Activated naive CD8-positive, alpha-beta T cell treated with anti-CD3 and anti-CD28 coated beads, Interleukin-2, amount 10 ng/mL, durations not matched to agents 7 days and 5 days (primary cell): ENCODE measurements around the gene MYO3B. TPM values are rescaled to one million over a fixed set of nuclear protein-coding genes. Genes with fewer than 3 reads are reported as not detected.

Experiments
- ATAC-seq: fragments of 150-1000 bp; cut with Tn5 transposase; one replicate; pipeline ENCODE4 v1.10.0; 2021; ENCODE audit warnings: low read depth, moderate library complexity
- POLR2A ChIA-PET: fragments of 350-600 bp; sonication (Branson Sonifier 250); formaldehyde crosslinking; loops from one replicate; lab custom pipeline; 2021; ENCODE audit warnings: antibody characterized with exemption; lab: Charles Lee
- DNase-seq: peaks from one replicate; pipeline ENCODE4 v3.0.0; 2021
- H3K27ac Mint-ChIP-seq: one replicate; pipeline ENCODE4 v1.8.0; 2022; ENCODE audit warnings: mild to moderate bottlenecking, mixed read lengths
- H3K27me3 Mint-ChIP-seq: one replicate; pipeline ENCODE4 v1.8.0; 2022; ENCODE audit warnings: mild to moderate bottlenecking, moderate library complexity, mixed read lengths
- H3K36me3 Mint-ChIP-seq: one replicate; pipeline ENCODE4 v1.8.0; 2021; ENCODE audit warnings: mild to moderate bottlenecking, mixed read lengths
- H3K4me1 Mint-ChIP-seq: one replicate; pipeline ENCODE4 v1.8.0; 2021; ENCODE audit warnings: mixed read lengths
- H3K4me3 Mint-ChIP-seq: one replicate; pipeline ENCODE4 v1.8.0; 2022; ENCODE audit warnings: mild to moderate bottlenecking, moderate library complexity, mixed read lengths
- H3K9me3 Mint-ChIP-seq: one replicate; pipeline ENCODE4 v1.8.0; 2021; ENCODE audit warnings: mixed read lengths
- total RNA-seq, 2 experiments: library from RNA; stranded (reverse); gene quantifications; one replicate each; pipeline ENCODE4 v1.2.3, GENCODE V29; 2021

MYO3B gene
- total RNA-seq, 2 experiments from 2014 or later: 0.09 to 0.11 TPM

DNA sequence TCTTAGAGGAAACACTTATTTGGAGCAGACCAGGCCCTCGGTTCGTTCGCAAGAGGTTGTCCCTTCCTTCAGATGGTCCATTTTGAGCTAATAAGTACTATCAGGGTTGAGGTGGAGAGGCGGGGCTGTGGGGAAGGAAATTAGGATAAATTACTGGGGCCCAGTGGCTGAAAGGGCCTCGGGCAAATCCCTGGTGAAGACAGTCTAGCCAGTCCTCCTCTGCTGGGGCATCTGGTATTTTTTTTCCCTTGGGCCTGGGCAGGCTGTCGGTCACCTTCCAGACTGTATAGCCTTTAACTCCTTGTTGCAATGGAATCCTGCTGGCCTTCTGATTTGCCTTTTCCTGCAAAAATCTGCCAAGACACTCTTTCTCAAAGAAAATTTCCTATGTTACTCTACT lies 1.7 kb upstream of the MYO3B start:
- Mint-ChIP-seq H3K9me3 (peaks cover 2% of the 10 kb centered on the region), H3K27me3 (peaks cover 5% of the 10 kb centered on the region), H3K4me1 (peaks cover 3% of the 10 kb centered on the region), H3K4me3 (no peak overlapping the region), H3K36me3 (no peaks in the 10 kb centered on the region), H3K27ac (no peak overlapping the region)
- ATAC-seq (no peak), DNase-seq (no peak)
- POLR2A ChIA-PET: no interaction called here

DNA sequence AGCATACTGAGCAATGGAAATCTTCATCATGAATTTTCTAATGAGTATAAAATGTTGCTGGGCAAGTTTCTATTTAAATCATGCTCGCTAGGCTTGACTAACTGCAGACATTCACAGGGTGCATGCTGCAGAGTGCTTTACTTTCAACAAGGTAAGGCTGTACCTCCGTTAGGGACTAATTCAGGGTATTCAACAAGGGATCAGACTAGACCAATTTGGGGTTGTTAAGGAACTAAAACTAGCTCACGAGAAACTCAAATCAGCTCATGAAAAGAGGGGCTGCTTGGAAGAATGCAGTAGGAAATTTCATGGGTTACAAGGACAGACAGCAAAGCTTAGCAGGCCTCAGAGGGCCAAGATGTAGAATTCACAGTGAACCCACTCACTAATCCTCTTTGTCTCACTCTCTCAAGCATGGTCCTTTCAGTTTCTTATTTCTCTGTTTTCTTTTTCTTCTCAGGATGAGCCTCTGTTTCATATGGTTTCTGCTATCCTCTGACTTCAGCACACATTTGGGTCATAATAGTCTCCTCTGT lies 2.2 kb downstream of the MYO3B start:
- POLR2A ChIA-PET: no interaction called here
- H3K9me3 Mint-ChIP-seq: peaks cover 2% of the 10 kb centered on the region
- peaks cover 3% of the 10 kb centered on the region for H3K4me1 Mint-ChIP-seq
- ATAC-seq (no peak), DNase-seq (no peak)
- H3K27ac Mint-ChIP-seq: no peak overlapping the region
- no peak overlapping the region for H3K4me3 Mint-ChIP-seq
- no peaks in the 10 kb centered on the region for H3K36me3 Mint-ChIP-seq
- H3K27me3 Mint-ChIP-seq: peaks cover 6% of the 10 kb centered on the region

DNA sequence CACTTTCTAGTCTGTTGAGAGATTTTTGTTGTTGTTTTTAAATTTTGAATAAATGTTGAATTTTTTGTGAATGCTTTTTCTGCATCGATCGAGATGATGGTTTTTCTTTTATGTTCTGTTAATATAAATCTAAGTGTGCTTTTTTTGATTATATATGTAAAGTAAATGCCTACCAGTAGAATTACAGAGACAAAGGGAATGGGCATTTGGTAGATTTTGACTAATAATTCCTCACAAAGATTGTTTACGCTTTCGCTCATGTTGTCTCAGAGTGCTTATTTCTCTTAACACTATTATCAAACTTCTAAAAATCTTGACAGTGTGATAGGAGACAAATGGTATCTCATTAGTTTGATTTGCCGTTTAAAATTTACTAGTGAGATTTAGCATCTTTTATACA lies 3.7 kb downstream of the MYO3B start:
- no peak for ATAC-seq
- POLR2A ChIA-PET: no interaction called here
- H3K4me3 Mint-ChIP-seq: no peak overlapping the region

DNA sequence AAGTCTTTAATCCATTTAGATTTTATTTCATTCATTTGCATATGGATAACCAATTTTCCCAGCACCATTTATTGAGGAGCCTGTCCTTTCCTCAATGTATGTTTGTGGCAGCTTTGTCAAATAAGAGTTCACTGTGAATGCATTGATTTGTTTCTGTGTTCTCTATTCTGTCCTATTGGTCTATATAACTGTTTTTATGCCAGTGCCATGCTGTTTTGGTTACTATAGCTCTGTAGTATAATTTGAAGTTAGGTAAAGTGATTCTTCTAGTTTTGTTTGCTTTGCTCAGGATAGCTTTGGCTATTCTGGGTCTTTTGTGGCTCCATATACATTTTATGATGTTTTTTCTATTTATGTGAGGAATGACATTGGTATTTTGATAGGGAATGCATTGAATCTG lies 7.4 kb downstream of the MYO3B start:
- POLR2A ChIA-PET: no interaction called here
- no peak for DNase-seq

More for the DNA sequence above, 3.7 kb downstream of the MYO3B start:
- Mint-ChIP-seq H3K4me1 (peaks cover 3% of the 10 kb centered on the region), H3K27ac (no peak overlapping the region), H3K36me3 (no peaks in the 10 kb centered on the region), H3K9me3 (peaks cover 2% of the 10 kb centered on the region), H3K27me3 (peaks cover 8% of the 10 kb centered on the region)
- DNase-seq: no peak

DNA sequence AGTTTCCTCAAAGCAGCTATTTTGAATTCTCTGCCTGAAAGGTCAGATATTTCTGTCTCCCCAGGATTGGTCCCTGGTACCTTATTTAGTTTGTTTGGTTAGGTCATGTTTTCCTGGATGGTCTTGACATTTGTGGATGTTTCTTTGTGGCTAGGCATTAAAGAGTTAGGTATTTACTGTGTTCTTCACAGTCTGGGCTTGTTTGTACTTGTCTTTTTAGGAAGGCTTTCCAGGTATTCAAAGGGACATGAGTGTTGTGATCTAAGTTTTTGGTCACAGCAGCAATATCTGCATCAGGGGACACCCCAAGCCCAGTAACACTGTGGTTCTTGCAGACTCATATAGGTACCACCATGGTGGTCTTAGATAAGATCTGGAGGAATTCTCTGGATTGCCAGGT lies 11.8 kb downstream of the MYO3B start:
- ATAC-seq: no peak
- Mint-ChIP-seq H3K36me3 (no peaks in the 10 kb centered on the region), H3K4me3 (no peak overlapping the region), H3K4me1 (no peaks in the 10 kb centered on the region), H3K27me3 (peaks cover 7% of the 10 kb centered on the region), H3K9me3 (peaks cover 2% of the 10 kb centered on the region), H3K27ac (no peak overlapping the region)
- POLR2A ChIA-PET: no interaction called here
- DNase-seq: no peak

More for the DNA sequence above, 7.4 kb downstream of the MYO3B start:
- Mint-ChIP-seq H3K4me3 (no peak overlapping the region), H3K27ac (no peak overlapping the region), H3K9me3 (peaks cover 2% of the 10 kb centered on the region), H3K4me1 (peaks cover 1% of the 10 kb centered on the region), H3K36me3 (no peaks in the 10 kb centered on the region), H3K27me3 (peaks cover 10% of the 10 kb centered on the region)
- no peak for ATAC-seq

DNA sequence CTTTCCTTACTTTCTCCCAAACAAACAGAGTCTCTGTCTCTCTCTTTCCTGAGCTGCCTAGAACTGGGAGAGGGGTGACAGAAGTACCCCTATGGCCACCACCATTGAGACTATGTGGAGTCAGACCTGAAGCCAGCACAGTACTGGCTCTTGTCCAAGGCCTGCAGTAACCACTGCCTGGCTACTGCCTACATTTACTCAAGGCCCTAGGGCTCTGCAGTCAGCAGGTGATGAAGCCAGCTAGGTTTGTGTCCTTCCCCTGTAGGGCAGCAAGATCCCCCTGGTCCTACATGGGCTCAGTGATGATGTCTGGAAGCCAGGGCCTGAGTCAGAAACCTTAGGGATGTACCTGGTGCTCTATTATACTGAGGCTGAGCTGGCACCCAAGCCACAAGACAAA lies 12.2 kb downstream of the MYO3B start:
- H3K27me3 Mint-ChIP-seq: peaks cover 8% of the 10 kb centered on the region
- H3K36me3 Mint-ChIP-seq: no peaks in the 10 kb centered on the region
- no peak overlapping the region for H3K4me3 Mint-ChIP-seq
- no peak for ATAC-seq
- DNase-seq: no peak
- POLR2A ChIA-PET: no interaction called here
- H3K4me1 Mint-ChIP-seq: no peaks in the 10 kb centered on the region
- H3K9me3 Mint-ChIP-seq: peaks cover 2% of the 10 kb centered on the region
- H3K27ac Mint-ChIP-seq: no peak overlapping the region

DNA sequence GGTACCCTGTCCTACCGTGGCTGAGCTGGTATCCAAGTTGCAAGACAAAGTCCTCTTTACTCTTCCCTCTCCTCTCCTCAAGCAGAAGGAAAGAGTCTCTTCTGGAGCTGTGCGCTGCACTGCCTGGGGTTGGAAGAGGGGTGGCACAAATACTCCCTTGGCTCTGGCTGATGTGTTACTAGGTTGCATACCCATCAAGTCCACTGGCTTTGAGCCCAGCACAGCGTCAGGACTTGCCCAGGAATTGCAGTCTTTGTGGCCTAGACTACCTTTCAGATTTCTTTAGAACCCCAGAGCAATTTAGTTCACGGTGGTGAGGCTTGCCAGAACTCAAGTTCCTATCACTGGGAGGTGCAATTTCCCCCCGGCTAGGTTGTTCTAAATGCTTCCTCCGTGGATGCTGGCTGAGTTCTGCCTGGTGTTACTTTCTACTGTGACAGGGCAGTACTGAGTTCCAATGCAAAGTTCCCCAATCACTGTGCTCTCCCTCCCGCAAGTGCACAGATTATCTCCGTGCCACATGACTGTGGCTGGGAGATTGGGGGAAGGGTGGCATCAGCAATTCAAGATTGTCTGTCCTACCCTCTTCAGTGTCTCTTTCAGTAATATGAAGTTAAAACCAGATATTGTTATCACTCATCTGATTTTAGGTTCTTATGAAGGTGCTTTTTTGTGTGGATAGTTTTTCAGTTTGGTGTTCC lies 13.4 kb downstream of the MYO3B start:
- no peak overlapping the region for H3K4me3 Mint-ChIP-seq
- peaks cover 2% of the 10 kb centered on the region for H3K9me3 Mint-ChIP-seq
- H3K27me3 Mint-ChIP-seq: peaks cover 9% of the 10 kb centered on the region
- ATAC-seq (no peak), DNase-seq (no peak)
- H3K4me1 Mint-ChIP-seq: no peaks in the 10 kb centered on the region
- POLR2A ChIA-PET: no interaction called here
- H3K27ac Mint-ChIP-seq: no peak overlapping the region
- no peaks in the 10 kb centered on the region for H3K36me3 Mint-ChIP-seq

DNA sequence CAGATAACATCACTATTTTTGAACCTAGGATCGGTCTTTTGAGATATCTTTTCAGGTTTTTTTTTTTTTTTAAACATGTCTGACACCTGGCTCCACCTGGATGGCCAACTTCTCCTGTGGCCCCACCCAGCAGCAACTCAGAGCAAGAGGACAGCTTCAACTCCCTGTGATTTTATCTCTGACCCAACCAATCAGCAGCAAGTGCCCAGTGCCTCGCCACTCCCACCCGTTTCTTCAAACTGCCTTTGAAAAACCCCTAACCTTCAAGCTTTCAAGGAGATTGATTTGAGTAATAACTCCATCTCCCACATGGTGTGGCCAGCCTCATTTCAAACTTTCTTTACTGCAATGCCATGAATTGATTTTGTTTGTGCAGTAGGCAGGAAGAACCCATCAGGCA lies 19.0 kb downstream of the MYO3B start:
- Mint-ChIP-seq H3K36me3 (no peaks in the 10 kb centered on the region), H3K27me3 (peaks cover 34% of the 10 kb centered on the region), H3K9me3 (no peaks in the 10 kb centered on the region), H3K4me3 (no peak overlapping the region), H3K4me1 (no peaks in the 10 kb centered on the region), H3K27ac (no peak overlapping the region)
- POLR2A ChIA-PET: no interaction called here
- DNase-seq (no peak), ATAC-seq (no peak)

DNA sequence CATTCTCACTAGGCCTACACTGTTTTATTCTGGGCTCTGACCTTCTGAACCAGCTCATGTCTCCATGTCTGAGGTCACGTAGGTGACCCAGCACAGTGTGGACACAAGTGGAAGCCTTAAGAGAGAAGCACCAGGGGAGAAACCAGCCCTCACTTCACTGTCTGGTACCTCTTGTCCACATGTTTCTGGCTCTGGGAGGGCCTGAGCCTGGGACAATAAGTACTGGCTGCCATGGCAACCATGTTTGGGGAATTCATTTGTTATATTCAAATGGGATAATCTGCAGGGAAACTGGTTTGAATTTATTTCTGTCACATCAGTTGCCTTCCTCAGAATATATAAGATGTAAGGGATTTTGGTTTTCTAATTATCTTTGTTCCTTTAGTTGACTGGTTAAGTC lies 23.3 kb downstream of the MYO3B start:
- Mint-ChIP-seq H3K27me3 (peaks cover 31% of the 10 kb centered on the region), H3K36me3 (no peaks in the 10 kb centered on the region), H3K4me1 (no peaks in the 10 kb centered on the region), H3K4me3 (no peak overlapping the region), H3K9me3 (no peaks in the 10 kb centered on the region), H3K27ac (no peak overlapping the region)
- DNase-seq (no peak), ATAC-seq (no peak)
- POLR2A ChIA-PET: no interaction called here

DNA sequence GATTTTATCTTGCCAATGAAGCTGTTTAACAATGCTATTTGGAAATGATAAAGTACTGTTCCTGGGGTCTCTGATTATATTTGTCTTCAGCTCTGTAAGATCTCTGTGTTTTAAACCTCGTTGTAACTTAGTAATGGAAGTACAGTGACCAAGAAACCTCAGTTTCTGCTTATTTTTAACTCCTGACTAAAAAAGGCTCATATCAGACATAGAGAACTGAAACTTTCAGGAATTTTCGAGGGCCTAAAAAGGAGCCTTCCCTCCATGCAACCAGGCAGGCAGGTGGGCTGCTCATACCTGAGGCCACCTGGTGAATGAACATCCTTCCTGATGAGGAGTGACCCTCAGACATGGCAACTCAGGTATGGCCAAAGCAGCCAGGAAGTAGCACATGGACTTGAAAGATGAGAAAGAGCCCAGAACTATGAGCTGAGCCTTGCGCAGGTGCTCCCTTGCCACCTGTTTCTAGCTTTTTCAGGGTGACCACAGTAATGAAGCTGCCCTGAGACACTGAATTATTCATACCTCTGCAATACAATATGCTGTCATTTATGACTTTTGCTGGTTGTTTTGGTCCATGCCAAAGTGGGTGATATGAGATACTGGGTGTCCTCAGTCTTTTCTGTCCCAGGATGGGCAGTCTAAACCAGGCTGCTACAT lies 23.9 kb downstream of the MYO3B start:
- Mint-ChIP-seq H3K4me3 (no peak overlapping the region), H3K9me3 (no peaks in the 10 kb centered on the region), H3K27ac (no peak overlapping the region), H3K4me1 (no peaks in the 10 kb centered on the region), H3K27me3 (peaks cover 28% of the 10 kb centered on the region), H3K36me3 (no peaks in the 10 kb centered on the region)
- POLR2A ChIA-PET: no interaction called here
- DNase-seq (no peak), ATAC-seq (no peak)

DNA sequence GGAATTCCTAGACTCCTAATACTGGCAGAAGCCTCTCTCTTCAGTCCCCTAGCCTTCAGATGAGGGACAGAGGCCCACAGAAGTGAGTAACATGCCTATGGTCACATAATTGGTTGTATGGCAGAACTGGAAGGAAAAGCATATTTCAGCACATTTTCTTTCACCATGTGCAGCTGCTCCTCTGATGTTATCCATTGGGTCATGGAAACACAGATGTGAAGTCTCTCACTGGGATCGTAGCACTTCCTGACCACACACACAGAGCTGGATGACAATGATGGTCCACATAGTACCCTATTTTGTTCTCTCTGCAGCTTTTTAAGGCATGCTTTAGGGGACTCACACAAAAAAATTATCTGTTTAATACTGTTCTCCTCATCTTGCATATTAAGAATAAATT lies 24.5 kb downstream of the MYO3B start:
- ATAC-seq: no peak

DNA sequence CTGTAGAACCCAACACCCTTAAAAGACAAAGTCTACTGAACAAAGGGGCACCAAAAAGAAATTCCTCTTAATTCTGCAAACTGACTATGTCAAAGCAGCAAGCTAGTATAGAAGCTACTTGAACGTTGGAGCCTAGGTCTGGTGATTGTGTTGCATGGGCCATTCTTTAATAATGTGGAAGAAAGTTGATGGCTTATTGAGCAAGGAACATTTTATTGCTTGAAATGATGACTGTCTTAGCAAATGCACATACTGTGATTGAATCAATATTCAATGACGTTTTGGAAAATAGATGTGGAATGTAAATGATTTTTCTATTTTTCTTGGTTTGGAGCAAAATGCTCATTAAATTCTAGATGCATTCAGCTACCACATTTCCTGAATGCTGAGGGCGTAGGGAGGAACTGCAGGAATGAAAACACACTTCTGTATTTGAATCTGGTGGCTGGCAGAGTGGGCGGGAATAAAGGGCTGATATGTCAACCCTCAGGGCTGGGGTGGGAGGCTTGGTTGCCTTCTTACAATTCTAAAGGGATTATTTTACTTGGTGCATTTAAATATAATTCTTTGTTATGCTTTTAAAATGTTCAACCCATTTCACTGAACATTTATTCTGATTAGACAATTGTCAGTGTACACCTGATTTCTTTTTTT lies 26.5 kb downstream of the MYO3B start:
- Mint-ChIP-seq H3K4me3 (no peak overlapping the region), H3K27ac (no peak overlapping the region), H3K27me3 (peaks cover 10% of the 10 kb centered on the region), H3K36me3 (no peaks in the 10 kb centered on the region), H3K4me1 (no peaks in the 10 kb centered on the region), H3K9me3 (no peaks in the 10 kb centered on the region)
- POLR2A ChIA-PET: no interaction called here
- ATAC-seq: no peak
- DNase-seq: no peak

More for the DNA sequence above, 24.5 kb downstream of the MYO3B start:
- H3K9me3 Mint-ChIP-seq: no peaks in the 10 kb centered on the region
- DNase-seq: no peak
- H3K4me3 Mint-ChIP-seq: no peak overlapping the region
- peaks cover 26% of the 10 kb centered on the region for H3K27me3 Mint-ChIP-seq
- POLR2A ChIA-PET: no interaction called here
- no peaks in the 10 kb centered on the region for H3K4me1 Mint-ChIP-seq
- H3K27ac Mint-ChIP-seq: no peak overlapping the region
- H3K36me3 Mint-ChIP-seq: no peaks in the 10 kb centered on the region

DNA sequence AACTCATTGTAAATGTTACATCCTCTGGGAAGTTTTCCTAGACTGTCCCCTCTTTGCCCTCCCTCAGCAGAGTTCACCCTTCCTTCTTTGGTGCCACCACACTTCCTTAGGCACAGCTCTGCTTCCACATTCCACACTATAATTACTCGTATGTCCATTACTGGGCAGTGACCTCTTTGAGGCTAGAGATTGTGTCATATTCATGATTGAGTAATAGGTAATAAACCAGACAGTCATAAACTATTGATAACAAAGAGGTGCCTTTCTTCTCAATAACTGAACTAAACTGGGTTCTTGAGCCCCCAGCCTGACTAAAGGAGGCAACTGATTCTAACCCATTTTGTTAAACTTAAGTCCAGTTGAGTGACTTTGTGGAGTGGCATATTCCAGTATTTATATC lies 28.3 kb downstream of the MYO3B start:
- POLR2A ChIA-PET: no interaction called here

More for the DNA sequence above, 28.3 kb downstream of the MYO3B start:
- H3K27ac Mint-ChIP-seq: no peak overlapping the region
- H3K4me3 Mint-ChIP-seq: no peak overlapping the region
- peaks cover 6% of the 10 kb centered on the region for H3K27me3 Mint-ChIP-seq
- no peaks in the 10 kb centered on the region for H3K36me3 Mint-ChIP-seq
- H3K9me3 Mint-ChIP-seq: no peaks in the 10 kb centered on the region
- no peaks in the 10 kb centered on the region for H3K4me1 Mint-ChIP-seq
- DNase-seq: no peak
- no peak for ATAC-seq
